HG02759 (cell line): Measurements from ENCODE around the gene VAMP4.

Experiments
- ATAC-seq: cut with Tn5 transposase; IDR thresholded peaks from one replicate; pipeline ENCODE4 v1.9.1; 2021; ENCODE audit warnings: mild to moderate bottlenecking, moderate library complexity; ENCODE audit not compliant: unreplicated experiment

Gene VAMP4

GRCh38 chr1:171654201-171654941 is 87.5 kb downstream of the VAMP4 start:
- ATAC-seq, result no peak

- no peak for ATAC-seq
These were observed 88.1 kb downstream of the VAMP4 start for GRCh38 chr1:171653796-171654195.

DNA sequence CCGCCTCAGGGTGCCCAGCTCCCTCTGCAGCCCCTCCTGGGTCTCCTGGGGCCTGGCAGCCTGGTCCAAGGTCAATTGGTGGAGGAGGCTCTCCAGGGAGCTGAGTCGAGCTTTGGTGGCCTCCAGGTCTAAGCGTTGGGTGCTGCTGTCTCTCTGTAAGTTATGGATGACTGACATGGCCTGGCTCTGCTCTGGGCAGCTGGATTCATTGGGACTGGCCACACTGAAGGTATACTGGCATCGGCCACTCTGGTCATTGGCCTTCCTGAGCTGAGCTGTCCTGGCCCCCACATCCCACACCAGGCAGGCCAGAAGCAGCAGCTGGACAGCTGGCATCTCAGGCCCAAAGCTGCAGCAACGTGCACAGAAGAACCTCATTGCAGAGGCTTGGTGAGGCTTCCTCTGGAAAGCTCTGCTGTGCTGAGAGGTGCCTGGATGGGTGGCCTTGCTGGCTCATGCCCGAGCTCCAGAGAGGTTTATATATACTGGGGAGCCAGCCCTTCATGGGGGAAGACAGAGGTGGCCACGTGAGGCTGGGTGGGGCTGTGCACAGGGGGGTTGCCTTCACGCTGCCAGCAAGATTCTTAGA is 89.5 kb downstream of the VAMP4 start, which contains the start of gene MYOC:
Gene MYOC, minus strand, starts transcription at position 455 of the 589 bp plus-strand sequence. Its CDS starts 77 bp downstream, at position 378.
- no peak for ATAC-seq
